NB4 (cell line): ENCODE data around the gene H1-8.
"Not testable (repeated sequence)": the region's sequence is repeated elsewhere in the genome, so short reads cannot be mapped to it uniquely, and the experiment has no call there.

ENCODE experiments used
- CTCF ChIP-seq: IDR thresholded peaks from one replicate; pipeline ENCODE4 v1.5.1; 2012; ENCODE audit warnings: low read depth, low read length
- POLR2A ChIP-seq: IDR thresholded peaks from 2 replicates; pipeline ENCODE4 v1.6.1; 2011; ENCODE audit warnings: mild to moderate bottlenecking; ENCODE audit not compliant: insufficient read length; ENCODE audit errors: extremely low read depth

- TF ChIP-seq CTCF, POLR2A: not testable (repeated sequence)
Observed at GRCh38 chr3:129494499-129494898, 48.5 kb upstream of the H1-8 start.
